ENCODE data around the gene IRGQ. TPM values are rescaled to one million over a fixed set of nuclear protein-coding genes. Genes with fewer than 3 reads are reported as not detected.

IRGQ gene
- total RNA-seq, 1 experiment from 2014 or later = 38.1 TPM

DNA sequence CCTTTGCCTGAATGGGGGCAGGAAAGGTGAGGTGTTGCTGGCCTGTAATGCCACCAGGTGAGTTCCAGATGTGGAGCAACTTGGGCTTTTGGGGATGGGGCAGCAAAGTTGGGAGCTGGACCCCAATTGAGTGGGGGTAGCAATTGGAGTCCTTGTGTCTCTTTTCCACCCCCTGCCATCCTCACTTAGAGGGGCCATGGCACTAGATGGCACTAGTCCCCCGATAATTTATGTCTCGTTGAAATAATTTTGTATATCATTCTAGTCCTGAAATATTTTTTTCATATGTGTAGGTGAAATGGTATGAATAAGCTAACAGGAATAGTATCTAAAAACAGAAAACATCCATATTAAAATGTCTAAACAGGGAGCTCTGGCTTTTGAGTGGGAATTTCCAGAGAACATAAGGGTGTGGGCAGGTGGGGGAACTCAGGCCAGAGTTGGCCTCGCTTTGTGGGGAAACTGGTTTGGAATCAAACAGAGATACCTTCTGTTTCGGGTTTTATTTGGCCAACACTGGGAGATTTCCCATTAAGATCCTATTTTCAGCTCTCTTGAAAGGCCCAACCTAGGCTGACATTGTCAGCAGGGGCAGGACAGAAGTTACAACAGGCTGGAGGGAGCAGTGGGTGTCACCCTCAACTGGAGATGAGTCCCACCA, 3.8 kb upstream of the IRGQ start:
- CTCF ChIA-PET = interaction anchor here (0.5 to 1.2 kb wide), 2 partner anchors 63 to 70 kb away, joined by 3 to 4 read pairs; partner anchors contain the start of gene PLAUR
- TF ChIP-seq NFYB (CRISPR knock-in tag; conservative IDR thresholded peaks at IDR 0.05; ENCODE audit: low read depth) (no peak), SOX15 (CRISPR knock-in tag; IDR thresholded peaks at IDR 0.05) (no peak), ZBTB21 (CRISPR knock-in tag; IDR thresholded peaks at IDR 0.05; ENCODE audit: borderline replicate concordance) (no peak), ZNF396 (CRISPR knock-in tag; IDR thresholded peaks at IDR 0.05; ENCODE audit: borderline replicate concordance) (no peak), NFE2L1 (CRISPR knock-in tag; IDR thresholded peaks at IDR 0.05) (no peak), GRHL2 (CRISPR knock-in tag; IDR thresholded peaks at IDR 0.05; ENCODE audit: insufficient replicate concordance, severe bottlenecking) (no peak), GTF2I (CRISPR knock-in tag; conservative IDR thresholded peaks at IDR 0.05) (no peak), FOXJ3 (CRISPR knock-in tag; IDR thresholded peaks at IDR 0.05; ENCODE audit: borderline replicate concordance) (no peak), SP1 (CRISPR knock-in tag; conservative IDR thresholded peaks at IDR 0.05) (no peak)
- TF ChIP-seq, protein P1, sequence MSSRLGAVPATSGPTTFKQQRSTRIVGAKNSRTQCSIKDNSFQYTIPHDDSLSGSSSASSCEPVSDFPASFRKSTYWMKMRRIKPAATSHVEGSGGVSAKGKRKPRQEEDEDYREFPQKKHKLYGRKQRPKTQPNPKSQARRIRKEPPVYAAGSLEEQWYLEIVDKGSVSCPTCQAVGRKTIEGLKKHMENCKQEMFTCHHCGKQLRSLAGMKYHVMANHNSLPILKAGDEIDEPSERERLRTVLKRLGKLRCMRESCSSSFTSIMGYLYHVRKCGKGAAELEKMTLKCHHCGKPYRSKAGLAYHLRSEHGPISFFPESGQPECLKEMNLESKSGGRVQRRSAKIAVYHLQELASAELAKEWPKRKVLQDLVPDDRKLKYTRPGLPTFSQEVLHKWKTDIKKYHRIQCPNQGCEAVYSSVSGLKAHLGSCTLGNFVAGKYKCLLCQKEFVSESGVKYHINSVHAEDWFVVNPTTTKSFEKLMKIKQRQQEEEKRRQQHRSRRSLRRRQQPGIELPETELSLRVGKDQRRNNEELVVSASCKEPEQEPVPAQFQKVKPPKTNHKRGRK (CRISPR knock-in tag; IDR thresholded peaks at IDR 0.05; ENCODE audit: borderline replicate concordance) = no peak
- TF ChIP-seq, protein P2, sequence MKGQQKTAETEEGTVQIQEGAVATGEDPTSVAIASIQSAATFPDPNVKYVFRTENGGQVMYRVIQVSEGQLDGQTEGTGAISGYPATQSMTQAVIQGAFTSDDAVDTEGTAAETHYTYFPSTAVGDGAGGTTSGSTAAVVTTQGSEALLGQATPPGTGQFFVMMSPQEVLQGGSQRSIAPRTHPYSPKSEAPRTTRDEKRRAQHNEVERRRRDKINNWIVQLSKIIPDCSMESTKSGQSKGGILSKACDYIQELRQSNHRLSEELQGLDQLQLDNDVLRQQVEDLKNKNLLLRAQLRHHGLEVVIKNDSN (CRISPR knock-in tag; IDR thresholded peaks at IDR 0.05) = no peak
- TF ChIP-seq, protein P3, sequence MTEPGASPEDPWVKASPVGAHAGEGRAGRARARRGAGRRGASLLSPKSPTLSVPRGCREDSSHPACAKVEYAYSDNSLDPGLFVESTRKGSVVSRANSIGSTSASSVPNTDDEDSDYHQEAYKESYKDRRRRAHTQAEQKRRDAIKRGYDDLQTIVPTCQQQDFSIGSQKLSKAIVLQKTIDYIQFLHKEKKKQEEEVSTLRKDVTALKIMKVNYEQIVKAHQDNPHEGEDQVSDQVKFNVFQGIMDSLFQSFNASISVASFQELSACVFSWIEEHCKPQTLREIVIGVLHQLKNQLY (CRISPR knock-in tag; IDR thresholded peaks at IDR 0.05) = no peak
- TF ChIP-seq, protein P4, sequence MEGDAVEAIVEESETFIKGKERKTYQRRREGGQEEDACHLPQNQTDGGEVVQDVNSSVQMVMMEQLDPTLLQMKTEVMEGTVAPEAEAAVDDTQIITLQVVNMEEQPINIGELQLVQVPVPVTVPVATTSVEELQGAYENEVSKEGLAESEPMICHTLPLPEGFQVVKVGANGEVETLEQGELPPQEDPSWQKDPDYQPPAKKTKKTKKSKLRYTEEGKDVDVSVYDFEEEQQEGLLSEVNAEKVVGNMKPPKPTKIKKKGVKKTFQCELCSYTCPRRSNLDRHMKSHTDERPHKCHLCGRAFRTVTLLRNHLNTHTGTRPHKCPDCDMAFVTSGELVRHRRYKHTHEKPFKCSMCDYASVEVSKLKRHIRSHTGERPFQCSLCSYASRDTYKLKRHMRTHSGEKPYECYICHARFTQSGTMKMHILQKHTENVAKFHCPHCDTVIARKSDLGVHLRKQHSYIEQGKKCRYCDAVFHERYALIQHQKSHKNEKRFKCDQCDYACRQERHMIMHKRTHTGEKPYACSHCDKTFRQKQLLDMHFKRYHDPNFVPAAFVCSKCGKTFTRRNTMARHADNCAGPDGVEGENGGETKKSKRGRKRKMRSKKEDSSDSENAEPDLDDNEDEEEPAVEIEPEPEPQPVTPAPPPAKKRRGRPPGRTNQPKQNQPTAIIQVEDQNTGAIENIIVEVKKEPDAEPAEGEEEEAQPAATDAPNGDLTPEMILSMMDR (IDR thresholded peaks at IDR 0.05) = no peak
- TF ChIP-seq, protein P5, sequence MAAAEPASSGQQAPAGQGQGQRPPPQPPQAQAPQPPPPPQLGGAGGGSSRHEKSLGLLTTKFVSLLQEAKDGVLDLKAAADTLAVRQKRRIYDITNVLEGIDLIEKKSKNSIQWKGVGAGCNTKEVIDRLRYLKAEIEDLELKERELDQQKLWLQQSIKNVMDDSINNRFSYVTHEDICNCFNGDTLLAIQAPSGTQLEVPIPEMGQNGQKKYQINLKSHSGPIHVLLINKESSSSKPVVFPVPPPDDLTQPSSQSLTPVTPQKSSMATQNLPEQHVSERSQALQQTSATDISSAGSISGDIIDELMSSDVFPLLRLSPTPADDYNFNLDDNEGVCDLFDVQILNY (CRISPR knock-in tag; IDR thresholded peaks at IDR 0.05) = no peak
- TF ChIP-seq, protein P6, sequence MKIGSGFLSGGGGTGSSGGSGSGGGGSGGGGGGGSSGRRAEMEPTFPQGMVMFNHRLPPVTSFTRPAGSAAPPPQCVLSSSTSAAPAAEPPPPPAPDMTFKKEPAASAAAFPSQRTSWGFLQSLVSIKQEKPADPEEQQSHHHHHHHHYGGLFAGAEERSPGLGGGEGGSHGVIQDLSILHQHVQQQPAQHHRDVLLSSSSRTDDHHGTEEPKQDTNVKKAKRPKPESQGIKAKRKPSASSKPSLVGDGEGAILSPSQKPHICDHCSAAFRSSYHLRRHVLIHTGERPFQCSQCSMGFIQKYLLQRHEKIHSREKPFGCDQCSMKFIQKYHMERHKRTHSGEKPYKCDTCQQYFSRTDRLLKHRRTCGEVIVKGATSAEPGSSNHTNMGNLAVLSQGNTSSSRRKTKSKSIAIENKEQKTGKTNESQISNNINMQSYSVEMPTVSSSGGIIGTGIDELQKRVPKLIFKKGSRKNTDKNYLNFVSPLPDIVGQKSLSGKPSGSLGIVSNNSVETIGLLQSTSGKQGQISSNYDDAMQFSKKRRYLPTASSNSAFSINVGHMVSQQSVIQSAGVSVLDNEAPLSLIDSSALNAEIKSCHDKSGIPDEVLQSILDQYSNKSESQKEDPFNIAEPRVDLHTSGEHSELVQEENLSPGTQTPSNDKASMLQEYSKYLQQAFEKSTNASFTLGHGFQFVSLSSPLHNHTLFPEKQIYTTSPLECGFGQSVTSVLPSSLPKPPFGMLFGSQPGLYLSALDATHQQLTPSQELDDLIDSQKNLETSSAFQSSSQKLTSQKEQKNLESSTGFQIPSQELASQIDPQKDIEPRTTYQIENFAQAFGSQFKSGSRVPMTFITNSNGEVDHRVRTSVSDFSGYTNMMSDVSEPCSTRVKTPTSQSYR (CRISPR knock-in tag; IDR thresholded peaks at IDR 0.05) = no peak
- TF ChIP-seq, protein P7, sequence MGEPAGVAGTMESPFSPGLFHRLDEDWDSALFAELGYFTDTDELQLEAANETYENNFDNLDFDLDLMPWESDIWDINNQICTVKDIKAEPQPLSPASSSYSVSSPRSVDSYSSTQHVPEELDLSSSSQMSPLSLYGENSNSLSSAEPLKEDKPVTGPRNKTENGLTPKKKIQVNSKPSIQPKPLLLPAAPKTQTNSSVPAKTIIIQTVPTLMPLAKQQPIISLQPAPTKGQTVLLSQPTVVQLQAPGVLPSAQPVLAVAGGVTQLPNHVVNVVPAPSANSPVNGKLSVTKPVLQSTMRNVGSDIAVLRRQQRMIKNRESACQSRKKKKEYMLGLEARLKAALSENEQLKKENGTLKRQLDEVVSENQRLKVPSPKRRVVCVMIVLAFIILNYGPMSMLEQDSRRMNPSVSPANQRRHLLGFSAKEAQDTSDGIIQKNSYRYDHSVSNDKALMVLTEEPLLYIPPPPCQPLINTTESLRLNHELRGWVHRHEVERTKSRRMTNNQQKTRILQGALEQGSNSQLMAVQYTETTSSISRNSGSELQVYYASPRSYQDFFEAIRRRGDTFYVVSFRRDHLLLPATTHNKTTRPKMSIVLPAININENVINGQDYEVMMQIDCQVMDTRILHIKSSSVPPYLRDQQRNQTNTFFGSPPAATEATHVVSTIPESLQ (CRISPR knock-in tag; IDR thresholded peaks at IDR 0.05) = no peak
- Mint-ChIP-seq H3K27ac (no peak overlapping the region), H3K27me3 (ENCODE audit: low read depth) (no peaks in the 10 kb centered on the region), H3K4me3 (no peak overlapping the region), H3K36me3 (no peaks in the 10 kb centered on the region), H3K4me1 (peaks cover 17% of the 10 kb centered on the region), H3K9me3 (no peaks in the 10 kb centered on the region)
- no peak for DNase-seq (ENCODE audit: low spot score)
- no peak for ATAC-seq
- POLR2A ChIA-PET = no interaction called here

Data from WTC11 (cell line).